Osteocyte (in vitro differentiated cells): ENCODE measurements around the gene HTN1. TPM values are rescaled to one million over a fixed set of nuclear protein-coding genes. Genes with fewer than 3 reads are reported as not detected.

Experiments
- DNase-seq: peaks from one replicate; pipeline ENCODE4 v3.0.0; 2021; ENCODE audit warnings: mixed read lengths; ENCODE audit not compliant: unreplicated experiment; ENCODE audit errors: extremely low spot score
- H3K27ac Mint-ChIP-seq: one replicate; pipeline ENCODE4 v1.8.0; 2021; ENCODE audit warnings: mild to moderate bottlenecking, mixed read lengths; ENCODE audit not compliant: unreplicated experiment
- H3K27me3 Mint-ChIP-seq: one replicate; pipeline ENCODE4 v1.8.0; 2021; ENCODE audit warnings: mixed read lengths; ENCODE audit not compliant: unreplicated experiment
- H3K36me3 Mint-ChIP-seq: one replicate; pipeline ENCODE4 v1.8.0; 2021; ENCODE audit warnings: mixed read lengths; ENCODE audit not compliant: unreplicated experiment
- H3K4me1 Mint-ChIP-seq: one replicate; pipeline ENCODE4 v1.8.0; 2021; ENCODE audit warnings: mixed read lengths; ENCODE audit not compliant: unreplicated experiment
- H3K4me3 Mint-ChIP-seq: one replicate; pipeline ENCODE4 v1.8.0; 2021; ENCODE audit warnings: mild to moderate bottlenecking, moderate library complexity, mixed read lengths; ENCODE audit not compliant: unreplicated experiment
- H3K9me3 Mint-ChIP-seq: one replicate; pipeline ENCODE4 v1.8.0; 2021; ENCODE audit warnings: mixed read lengths; ENCODE audit not compliant: unreplicated experiment
- total RNA-seq: library from RNA; stranded (reverse); gene quantifications from 2 replicates; pipeline ENCODE4 v1.2.1, GENCODE V29; 2021
- TF ChIP-seq, protein P1 (sequence below): fragments of 200-600 bp; sonication (generic); IDR thresholded peaks from 2 replicates; pipeline ENCODE4 v1.5.0; 2021; ENCODE audit warnings: antibody characterized with exemption, mild to moderate bottlenecking, moderate library complexity

Gene HTN1
- total RNA-seq, 1 donor from 2014 or later, result not detected

DNA sequence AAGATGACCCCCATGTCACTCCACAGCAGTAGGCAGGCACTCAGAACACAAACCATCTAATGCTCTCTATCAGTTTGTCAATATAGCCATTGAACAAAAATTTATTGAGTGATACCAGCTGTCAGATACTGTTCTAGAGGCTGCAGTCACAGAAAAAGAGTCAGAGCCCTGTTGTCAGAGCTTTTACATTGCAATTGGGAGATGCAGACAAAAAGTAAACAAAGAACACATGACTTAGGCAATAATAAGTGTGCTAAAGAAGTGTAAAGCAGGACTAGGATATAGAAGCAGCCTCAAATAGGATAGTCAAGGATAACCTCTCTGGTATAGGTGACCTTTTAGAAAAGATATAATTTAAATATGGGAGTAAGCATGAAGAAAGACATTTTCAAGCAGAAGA is 8.9 kb downstream of the HTN1 start:
- no peak for DNase-seq
- no peaks in the 10 kb centered on the region for H3K36me3 Mint-ChIP-seq
- no peaks in the 10 kb centered on the region for H3K4me1 Mint-ChIP-seq
- no peak overlapping the region for H3K27ac Mint-ChIP-seq
- no peak overlapping the region for H3K4me3 Mint-ChIP-seq
- H3K27me3 Mint-ChIP-seq, result peaks cover 2% of the 10 kb centered on the region
- no peaks in the 10 kb centered on the region for H3K9me3 Mint-ChIP-seq
- TF ChIP-seq, protein P1, sequence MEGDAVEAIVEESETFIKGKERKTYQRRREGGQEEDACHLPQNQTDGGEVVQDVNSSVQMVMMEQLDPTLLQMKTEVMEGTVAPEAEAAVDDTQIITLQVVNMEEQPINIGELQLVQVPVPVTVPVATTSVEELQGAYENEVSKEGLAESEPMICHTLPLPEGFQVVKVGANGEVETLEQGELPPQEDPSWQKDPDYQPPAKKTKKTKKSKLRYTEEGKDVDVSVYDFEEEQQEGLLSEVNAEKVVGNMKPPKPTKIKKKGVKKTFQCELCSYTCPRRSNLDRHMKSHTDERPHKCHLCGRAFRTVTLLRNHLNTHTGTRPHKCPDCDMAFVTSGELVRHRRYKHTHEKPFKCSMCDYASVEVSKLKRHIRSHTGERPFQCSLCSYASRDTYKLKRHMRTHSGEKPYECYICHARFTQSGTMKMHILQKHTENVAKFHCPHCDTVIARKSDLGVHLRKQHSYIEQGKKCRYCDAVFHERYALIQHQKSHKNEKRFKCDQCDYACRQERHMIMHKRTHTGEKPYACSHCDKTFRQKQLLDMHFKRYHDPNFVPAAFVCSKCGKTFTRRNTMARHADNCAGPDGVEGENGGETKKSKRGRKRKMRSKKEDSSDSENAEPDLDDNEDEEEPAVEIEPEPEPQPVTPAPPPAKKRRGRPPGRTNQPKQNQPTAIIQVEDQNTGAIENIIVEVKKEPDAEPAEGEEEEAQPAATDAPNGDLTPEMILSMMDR, result no peak

DNA sequence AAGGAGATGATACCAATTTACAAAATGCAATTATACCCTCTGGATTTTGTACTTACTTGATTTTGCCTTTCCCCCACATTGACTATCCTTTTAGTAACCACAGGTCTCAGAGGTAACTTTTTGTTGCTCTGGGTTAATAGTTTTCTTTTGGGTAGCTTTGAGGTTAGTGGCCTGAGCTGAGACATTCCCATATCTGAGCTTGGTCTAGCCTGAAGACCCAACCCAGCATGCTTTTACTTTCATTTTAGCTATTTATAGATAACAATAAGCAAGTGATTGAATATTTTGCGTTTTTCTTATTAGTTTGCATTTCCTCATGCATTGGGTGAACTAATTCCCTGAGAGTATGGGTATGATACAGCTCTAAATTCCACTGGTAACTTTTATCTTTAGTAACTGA is 11.8 kb downstream of the HTN1 start:
- Mint-ChIP-seq H3K9me3 (no peaks in the 10 kb centered on the region), H3K27ac (no peak overlapping the region), H3K27me3 (peaks cover 7% of the 10 kb centered on the region), H3K4me3 (no peak overlapping the region), H3K36me3 (no peaks in the 10 kb centered on the region), H3K4me1 (no peaks in the 10 kb centered on the region)
- TF ChIP-seq, protein P1, result no peak
- no peak for DNase-seq

DNA sequence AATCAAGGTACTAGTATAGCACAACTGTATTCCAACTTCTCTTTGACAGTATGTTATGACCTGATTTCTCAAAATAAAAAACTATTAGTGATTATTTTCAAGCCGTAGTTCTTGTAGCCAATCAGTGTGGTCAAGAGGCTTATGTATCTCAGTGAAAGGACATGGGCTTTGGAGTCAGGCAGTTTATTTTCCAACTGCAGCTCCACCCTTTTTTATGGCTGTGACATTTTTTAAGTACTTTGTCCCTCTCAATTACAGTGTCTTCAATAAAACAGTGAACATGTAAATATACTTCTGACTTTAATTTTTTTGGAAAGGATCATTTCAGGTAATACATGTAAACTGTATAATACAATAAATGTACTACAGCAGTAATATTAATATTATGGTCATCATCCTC is 30.0 kb downstream of the HTN1 start:
- Mint-ChIP-seq H3K4me1 (no peaks in the 10 kb centered on the region), H3K4me3 (no peak overlapping the region), H3K27me3 (no peaks in the 10 kb centered on the region), H3K9me3 (no peaks in the 10 kb centered on the region), H3K36me3 (no peaks in the 10 kb centered on the region), H3K27ac (no peak overlapping the region)
- no peak for DNase-seq
- TF ChIP-seq, protein P1, result no peak

DNA sequence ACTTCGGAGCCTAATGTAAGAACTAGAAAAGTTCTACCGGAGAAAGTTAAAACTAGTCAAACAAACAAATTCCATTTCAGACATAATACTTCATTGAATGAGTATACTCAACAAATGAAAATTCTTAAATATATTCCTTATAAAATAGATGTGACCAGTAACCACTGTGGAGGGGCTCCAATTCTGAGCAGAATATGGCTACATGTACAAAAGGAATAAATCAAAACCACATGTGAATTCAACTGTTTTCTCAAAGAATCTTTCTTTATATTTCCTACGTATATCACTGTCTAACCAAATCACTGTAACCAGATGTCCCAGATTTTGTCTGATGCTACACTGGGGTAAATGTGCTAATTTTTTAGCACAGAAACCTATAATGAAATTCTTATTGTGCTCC is 49.0 kb downstream of the HTN1 start:
- Mint-ChIP-seq H3K36me3 (no peaks in the 10 kb centered on the region), H3K27me3 (peaks cover 2% of the 10 kb centered on the region), H3K9me3 (no peaks in the 10 kb centered on the region), H3K4me1 (no peaks in the 10 kb centered on the region), H3K27ac (no peak overlapping the region), H3K4me3 (no peak overlapping the region)
- TF ChIP-seq, protein P1, result no peak
- DNase-seq, result no peak

Other genes starting within 250 kb of the HTN1 start
- 5.1 and 6.6 TPM in 2 replicates for gene SULT1E1, start 190.3 kb upstream of the HTN1 start, total RNA-seq
- gene CSN1S1, start 119.4 kb upstream of the HTN1 start, total RNA-seq, result not detected in 2 replicates
- not detected in 2 replicates for gene CSN2, start 84.7 kb upstream of the HTN1 start, total RNA-seq
- not detected in 2 replicates for gene STATH, start 54.5 kb upstream of the HTN1 start, total RNA-seq
- not detected in 2 replicates for gene HTN3, start 22.0 kb upstream of the HTN1 start, total RNA-seq
- not detected in 2 replicates for gene PRR27, start 103.8 kb downstream of the HTN1 start, total RNA-seq
- gene ODAM, start 145.3 kb downstream of the HTN1 start, total RNA-seq, result not detected in 2 replicates
- gene FDCSP, start 175.7 kb downstream of the HTN1 start, total RNA-seq, result not detected in 2 replicates
- not detected in 2 replicates for gene CSN3, start 192.2 kb downstream of the HTN1 start, total RNA-seq